Uterus (tissue), 4 donors: ENCODE results near the gene EOLA2. TPM values are rescaled to one million over a fixed set of nuclear protein-coding genes. Genes with fewer than 3 reads are reported as not detected.

Experiments used
- DNase-seq, 2 donors: peaks; one replicate each; pipeline ENCODE4 v3.0.0-alpha.2; 2019 to 2020
- H3K27ac ChIP-seq, 2 donors: fragments of 200-600 bp; sonication (generic); 1 replicate in 1 of 2; 2 replicates in 1 of 2; pipeline ENCODE4 v1.5.1; 2016 to 2018
- H3K27me3 ChIP-seq, 2 donors: fragments of 200-600 bp; sonication (generic); one replicate each; pipeline ENCODE4 v1.5.1; 2018 to 2019; ENCODE audit warnings: control low read depth in 1 of 2
- H3K36me3 ChIP-seq, 2 donors: fragments of 200-600 bp; sonication (generic); one replicate each; pipeline ENCODE4 v1.5.1; 2019; ENCODE audit warnings: control low read depth in 1 of 2
- H3K4me1 ChIP-seq, 2 donors: fragments of 200-600 bp; sonication (generic); one replicate each; pipeline ENCODE4 v1.5.1; 2018 to 2019; ENCODE audit warnings: control low read depth in 1 of 2
- H3K4me3 ChIP-seq, 2 donors: fragments of 200-600 bp; sonication (generic); 1 replicate in 1 of 2; 2 replicates in 1 of 2; pipeline ENCODE4 v1.5.1; 2018 to 2019; ENCODE audit warnings: mild to moderate bottlenecking in 1 of 2
- H3K9me3 ChIP-seq, 2 donors: fragments of 200-600 bp; sonication (generic); one replicate each; pipeline ENCODE4 v1.5.1; 2019; ENCODE audit warnings: control low read depth in 1 of 2
- CTCF ChIP-seq, 4 experiments: fragments of 200-600 bp in 2 of 4; fragments of 450-650 bp in 2 of 4; sonication (generic) in 2 of 4; IDR thresholded peaks; one replicate each; pipeline ENCODE4 v1.5.1; 2016 to 2019; ENCODE audit warnings: antibody characterized with exemption in 4 of 4, mild to moderate bottlenecking in 2 of 4, moderate library complexity in 1 of 4
- POLR2A ChIP-seq, 2 donors: fragments of 450-650 bp; IDR thresholded peaks; one replicate each; pipeline ENCODE4 v1.6.1; 2016; ENCODE audit warnings: antibody characterized with exemption in 2 of 2, mild to moderate bottlenecking in 1 of 2, moderate library complexity in 1 of 2
- intact Hi-C: fragments of 100-400 bp; cut with DNase I; formaldehyde crosslinking; loops from one replicate; pipeline ENCODE4 v1.15.1; 2023; ENCODE audit warnings: low total_unique reads
- total RNA-seq, 4 donors: library from RNA; depleted of rRNA in 3 of 4; stranded (reverse); fragments of >200 nt in 3 of 4; gene quantifications; one replicate each; pipeline versions ENCODE4 v1.1.0 to v1.2.4, GENCODE V29; 2014 to 2023
- donor health status: DM: yes; HTN: yes; CAD: no.

Gene EOLA2
- total RNA-seq, 4 donors from 2014 or later: 2.3 to 35.4 (median 13.6) TPM

- peaks cover 0 to 7% of the 10 kb centered on the region in 2 donors for H3K27me3 ChIP-seq
- no peaks in the 10 kb centered on the region for H3K36me3 ChIP-seq
- peak in 1 of 2 donors; percentile 28 for DNase-seq
- no peaks in the 10 kb centered on the region for H3K4me1 ChIP-seq
- peak; percentile 36 to 57 (median 48) for TF ChIP-seq CTCF (IDR thresholded peaks at IDR 0.05)
- TF ChIP-seq POLR2A (IDR thresholded peaks at IDR 0.05): no peak
- no peak overlapping the region for H3K27ac ChIP-seq
- H3K4me3 ChIP-seq: no peak overlapping the region
- intact Hi-C loops: no loop called here
- no peaks in the 10 kb centered on the region for H3K9me3 ChIP-seq
These were observed 24.8 kb upstream of the EOLA2 start for GRCh38 chrX:149962859-149963757.

DNA sequence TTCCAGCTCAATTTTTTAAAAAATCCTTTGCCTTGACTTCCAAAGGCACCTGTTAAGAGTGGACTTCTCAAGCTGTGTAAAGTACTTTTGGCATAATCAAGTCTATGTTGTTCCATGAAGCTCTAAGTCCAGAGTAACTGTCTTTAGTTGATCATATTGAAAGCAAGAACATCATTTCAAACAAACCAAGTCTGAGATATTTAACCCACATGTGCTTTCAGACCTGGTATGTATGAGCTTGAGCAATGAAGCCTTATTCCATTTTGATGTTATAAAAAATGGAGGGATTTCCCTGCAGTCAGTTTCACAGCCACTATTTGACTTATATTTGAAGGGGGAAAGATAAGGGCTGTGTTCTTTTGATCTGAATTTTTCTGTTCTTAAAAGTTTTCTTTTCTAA, 23.7 kb upstream of the EOLA2 start:
- H3K9me3 ChIP-seq: no peaks in the 10 kb centered on the region
- H3K4me3 ChIP-seq: no peak overlapping the region
- H3K36me3 ChIP-seq: no peaks in the 10 kb centered on the region
- intact Hi-C loops: no loop called here
- no peaks in the 10 kb centered on the region for H3K4me1 ChIP-seq
- H3K27ac ChIP-seq: no peak overlapping the region
- peaks cover 0 to 7% of the 10 kb centered on the region in 2 donors for H3K27me3 ChIP-seq
- no peak for DNase-seq
- TF ChIP-seq CTCF (IDR thresholded peaks at IDR 0.05) (no peak), POLR2A (IDR thresholded peaks at IDR 0.05) (no peak)

- DNase-seq: no peak
- Histone ChIP-seq H3K27ac (no peak overlapping the region), H3K27me3 (peaks cover 0 to 7% of the 10 kb centered on the region in 2 donors), H3K4me1 (no peaks in the 10 kb centered on the region), H3K9me3 (no peaks in the 10 kb centered on the region), H3K4me3 (no peak overlapping the region), H3K36me3 (no peaks in the 10 kb centered on the region)
- intact Hi-C loops: no loop called here
- no peak for TF ChIP-seq POLR2A (IDR thresholded peaks at IDR 0.05)
- TF ChIP-seq CTCF (IDR thresholded peaks at IDR 0.05): no peak
These were observed 23.3 kb upstream of the EOLA2 start for GRCh38 chrX:149961572-149961971.

DNA sequence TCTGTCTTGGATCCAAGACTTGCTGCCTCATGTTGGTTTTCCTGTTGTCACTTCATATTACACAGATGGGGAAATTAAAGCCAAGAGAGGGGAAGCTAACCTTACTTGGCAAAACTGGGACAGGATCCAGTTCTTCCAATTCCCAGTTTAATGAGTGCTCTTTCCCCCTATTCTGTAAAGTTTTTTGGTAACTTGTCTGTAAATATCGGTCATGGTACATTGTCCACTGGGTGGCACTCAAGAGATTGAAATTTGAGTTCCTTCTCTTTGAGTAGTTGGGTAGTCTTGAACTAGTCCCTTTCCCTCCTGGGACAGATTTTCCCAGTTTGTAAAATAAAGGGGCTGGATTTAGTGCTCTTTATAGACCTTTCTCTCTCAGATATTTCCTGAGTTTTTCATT, 12.4 kb upstream of the EOLA2 start:
- H3K36me3 ChIP-seq: no peaks in the 10 kb centered on the region
- DNase-seq: no peak
- H3K4me3 ChIP-seq: no peak overlapping the region
- H3K27me3 ChIP-seq: no peaks in the 10 kb centered on the region
- no peaks in the 10 kb centered on the region for H3K4me1 ChIP-seq
- intact Hi-C loops: no loop called here
- H3K27ac ChIP-seq: no peak overlapping the region
- TF ChIP-seq CTCF (IDR thresholded peaks at IDR 0.05): peak in 3 of 4 experiments; percentile 14 to 38 (median 29)
- no peak for TF ChIP-seq POLR2A (IDR thresholded peaks at IDR 0.05)
- H3K9me3 ChIP-seq: no peaks in the 10 kb centered on the region

DNA sequence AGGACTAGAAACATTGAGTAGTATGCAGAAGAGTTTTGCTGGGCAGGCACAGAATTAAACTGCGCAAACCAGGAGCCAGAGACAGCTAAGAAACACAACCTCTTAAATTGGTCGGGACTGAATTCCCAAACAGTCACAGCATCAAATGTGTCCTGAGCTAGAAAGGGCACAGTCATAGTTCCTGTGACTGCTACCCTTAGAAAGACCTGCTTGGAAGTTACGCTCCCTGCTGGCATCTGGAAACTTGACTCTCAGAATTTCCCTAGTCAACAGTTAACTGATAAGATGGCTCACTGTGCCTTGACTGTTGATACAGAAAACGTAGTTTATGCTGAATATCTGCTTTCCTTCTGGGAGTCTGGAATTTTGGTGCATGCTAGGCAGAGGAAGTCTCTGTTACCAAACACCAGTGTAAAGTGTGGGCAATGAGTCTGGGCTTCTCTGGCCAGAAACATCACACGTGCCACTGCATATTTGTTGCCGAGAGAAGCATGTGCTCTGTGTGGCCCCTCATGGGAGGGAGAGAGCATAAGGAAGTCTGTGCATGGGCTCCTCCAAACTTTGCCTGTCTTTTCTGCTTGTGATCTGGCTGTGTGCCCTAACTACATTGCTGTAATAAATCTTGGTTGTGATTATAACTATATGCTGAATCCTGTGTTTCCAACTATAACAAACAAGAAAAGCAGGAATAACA, 11.6 kb upstream of the EOLA2 start:
- Histone ChIP-seq H3K27ac (no peak overlapping the region), H3K27me3 (no peaks in the 10 kb centered on the region), H3K4me3 (no peak overlapping the region), H3K36me3 (no peaks in the 10 kb centered on the region), H3K9me3 (no peaks in the 10 kb centered on the region), H3K4me1 (no peaks in the 10 kb centered on the region)
- intact Hi-C loops: no loop called here
- no peak for DNase-seq
- TF ChIP-seq CTCF (IDR thresholded peaks at IDR 0.05): no peak
- TF ChIP-seq POLR2A (IDR thresholded peaks at IDR 0.05): no peak
